Gastroesophageal sphincter (tissue), 3 donors: Measurements from ENCODE around the gene KCNJ18.
"Not testable (repeated sequence)": the region's sequence is repeated elsewhere in the genome, so short reads cannot be mapped to it uniquely, and the experiment has no call there.

ENCODE experiments used
- POLR2A ChIP-seq, 2 donors: fragments of 450-650 bp; IDR thresholded peaks; one replicate each; pipeline ENCODE4 v1.6.1; 2017; ENCODE audit warnings: antibody characterized with exemption in 2 of 2, mild to moderate bottlenecking in 2 of 2, moderate library complexity in 1 of 2
- POLR2AphosphoS5 ChIP-seq: sonication (generic); formaldehyde crosslinking; IDR thresholded peaks from one replicate; pipeline ENCODE4 v1.6.1; 2017; ENCODE audit warnings: antibody characterized with exemption
- TF ChIP-seq, protein P1 (sequence below), 4 experiments: fragments of 200-600 bp in 2 of 4; fragments of 450-650 bp in 2 of 4; sonication (generic) in 1 of 4; IDR thresholded peaks; one replicate each; pipeline ENCODE4 v1.5.1; 2017 to 2019; ENCODE audit warnings: antibody characterized with exemption in 4 of 4, mild to moderate bottlenecking in 2 of 4, moderate library complexity in 2 of 4

DNA sequence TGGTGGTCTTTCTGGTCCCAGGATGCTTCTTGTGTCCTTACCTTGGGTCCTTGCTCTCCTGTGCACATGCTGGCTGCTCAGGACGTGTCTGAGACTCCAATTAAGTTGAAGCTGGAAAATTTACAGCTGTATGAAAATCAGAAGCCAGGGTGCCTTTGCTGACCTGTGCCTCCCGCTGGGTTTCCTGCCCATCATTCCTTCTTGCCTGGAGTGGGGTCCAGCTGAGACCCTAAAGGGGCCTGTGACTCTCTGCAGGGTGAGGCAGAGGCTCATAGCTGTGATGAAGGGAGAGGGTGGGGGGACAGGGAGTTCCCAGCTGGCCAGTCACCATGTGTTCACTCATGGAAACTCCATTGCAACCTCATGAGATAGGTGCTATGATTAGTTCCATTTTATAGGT, 1.5 kb upstream of the KCNJ18 start:
- not testable (repeated sequence) for TF ChIP-seq POLR2A (IDR thresholded peaks at IDR 0.05); POLR2AphosphoS5
- TF ChIP-seq, protein P1, sequence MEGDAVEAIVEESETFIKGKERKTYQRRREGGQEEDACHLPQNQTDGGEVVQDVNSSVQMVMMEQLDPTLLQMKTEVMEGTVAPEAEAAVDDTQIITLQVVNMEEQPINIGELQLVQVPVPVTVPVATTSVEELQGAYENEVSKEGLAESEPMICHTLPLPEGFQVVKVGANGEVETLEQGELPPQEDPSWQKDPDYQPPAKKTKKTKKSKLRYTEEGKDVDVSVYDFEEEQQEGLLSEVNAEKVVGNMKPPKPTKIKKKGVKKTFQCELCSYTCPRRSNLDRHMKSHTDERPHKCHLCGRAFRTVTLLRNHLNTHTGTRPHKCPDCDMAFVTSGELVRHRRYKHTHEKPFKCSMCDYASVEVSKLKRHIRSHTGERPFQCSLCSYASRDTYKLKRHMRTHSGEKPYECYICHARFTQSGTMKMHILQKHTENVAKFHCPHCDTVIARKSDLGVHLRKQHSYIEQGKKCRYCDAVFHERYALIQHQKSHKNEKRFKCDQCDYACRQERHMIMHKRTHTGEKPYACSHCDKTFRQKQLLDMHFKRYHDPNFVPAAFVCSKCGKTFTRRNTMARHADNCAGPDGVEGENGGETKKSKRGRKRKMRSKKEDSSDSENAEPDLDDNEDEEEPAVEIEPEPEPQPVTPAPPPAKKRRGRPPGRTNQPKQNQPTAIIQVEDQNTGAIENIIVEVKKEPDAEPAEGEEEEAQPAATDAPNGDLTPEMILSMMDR (IDR thresholded peaks at IDR 0.05), result not testable (repeated sequence)
